Smooth muscle cell (in vitro differentiated cells): ENCODE measurements around the gene KAT6B. TPM values are rescaled to one million over a fixed set of nuclear protein-coding genes. Genes with fewer than 3 reads are reported as not detected.

Source experiments
- DNase-seq: peaks from one replicate; lab custom pipeline; 2025; ENCODE audit not compliant: unreplicated experiment; lab: John Stamatoyannopoulos, UW
- H2AFZ ChIP-seq: fragments of 200-600 bp; sonication (generic); 2 replicates; pipeline ENCODE4 v1.6.0; 2016; ENCODE audit warnings: antibody characterized with exemption, low read depth, mild to moderate bottlenecking
- H3F3A ChIP-seq: fragments of 200-600 bp; sonication (generic); 2 replicates; pipeline ENCODE4 v1.6.0; 2017; ENCODE audit warnings: antibody characterized with exemption, low read depth
- H3K27ac ChIP-seq: fragments of 200-600 bp; sonication (generic); 2 replicates; pipeline ENCODE4 v1.5.1; 2016; ENCODE audit warnings: low read depth, mild to moderate bottlenecking
- H3K27me3 ChIP-seq: fragments of 200-600 bp; sonication (generic); 2 replicates; pipeline ENCODE4 v1.6.1; 2016; ENCODE audit warnings: low read depth, mild to moderate bottlenecking
- H3K36me3 ChIP-seq: fragments of 200-600 bp; sonication (generic); 2 replicates; pipeline ENCODE4 v1.5.1; 2016; ENCODE audit warnings: low read depth
- H3K4me1 ChIP-seq: fragments of 200-600 bp; sonication (generic); 2 replicates; pipeline ENCODE4 v1.5.1; 2016; ENCODE audit warnings: low read depth
- H3K4me2 ChIP-seq: fragments of 200-600 bp; sonication (generic); 2 replicates; pipeline ENCODE4 v1.6.0; 2016; ENCODE audit warnings: mild to moderate bottlenecking
- H3K4me3 ChIP-seq: fragments of 200-600 bp; sonication (generic); 2 replicates; pipeline ENCODE4 v1.5.1; 2016; ENCODE audit warnings: mild to moderate bottlenecking
- H3K79me2 ChIP-seq: fragments of 200-600 bp; sonication (generic); 2 replicates; pipeline ENCODE4 v1.6.0; 2016; ENCODE audit warnings: low read depth, mild to moderate bottlenecking
- H3K9ac ChIP-seq: fragments of 200-600 bp; sonication (generic); 2 replicates; pipeline ENCODE4 v1.6.0; 2016; ENCODE audit warnings: low read depth
- H3K9me3 ChIP-seq: fragments of 200-600 bp; sonication (generic); replicated peaks from 2 replicates; pipeline ENCODE4 v1.5.1; 2016; ENCODE audit warnings: low read depth
- H4K20me1 ChIP-seq: fragments of 200-600 bp; sonication (generic); 2 replicates; pipeline ENCODE4 v1.6.0; 2016; ENCODE audit warnings: low read depth
- CTCF ChIP-seq: fragments of 200-600 bp; sonication (generic); IDR thresholded peaks from 2 replicates; pipeline ENCODE4 v1.5.1; 2017; ENCODE audit warnings: borderline replicate concordance, mild to moderate bottlenecking, antibody characterized with exemption; ENCODE audit not compliant: insufficient read depth, poor library complexity, severe bottlenecking
- WGBS: methylation state at CpG from one replicate; pipeline ENCODE4 v1.1.7; 2016; ENCODE audit warnings: low lambda C conversion rate; 5-methylcytosine and 5-hydroxymethylcytosine counted together
- polyA plus RNA-seq: library from polyadenylated mRNA; unstranded; fragments of >200 nt; fragmentation: Nextera tagmentation; extraction: Ambion mirVana; gene quantifications from 2 replicates; pipeline ENCODE4 v1.2.1, GENCODE V29; 2016
- total RNA-seq: library from RNA; depleted of rRNA; stranded (reverse); fragments of >200 nt; gene quantifications from 2 replicates; pipeline ENCODE4 v1.2.3, GENCODE V29; 2014

The KAT6B gene
- total and polyA plus RNA-seq, 2 experiments from 2014 or later: 9.0 to 19.8 TPM

- Histone ChIP-seq H3K4me2 (no peak overlapping the region), H3K9me3 (no peaks in the 10 kb centered on the region), H3K27ac (no peak overlapping the region), H3K27me3 (no peaks in the 10 kb centered on the region), H3K79me2 (no peaks in the 10 kb centered on the region), H3K4me3 (no peak overlapping the region), H2AFZ (no peak overlapping the region), H3K4me1 (no peaks in the 10 kb centered on the region), H3K36me3 (no peaks in the 10 kb centered on the region), H3K9ac (no peak overlapping the region), H3F3A (no peaks in the 10 kb centered on the region), H4K20me1 (no peaks in the 10 kb centered on the region)
- WGBS: 73% methylated on average over 5 of the region's 5 CpGs
- DNase-seq: no peak
- TF ChIP-seq CTCF: no peak
These were observed 162.6 kb downstream of the KAT6B start for GRCh38 chr10:74988832-74989561.

GRCh38 chr10:74991435-74991834 lies 165.0 kb downstream of the KAT6B start:
- no peaks in the 10 kb centered on the region for H3K4me1 ChIP-seq
- H3F3A ChIP-seq: no peaks in the 10 kb centered on the region
- no peak for TF ChIP-seq CTCF
- H3K36me3 ChIP-seq: no peaks in the 10 kb centered on the region
- DNase-seq: no peak
- no peak overlapping the region for H3K4me2 ChIP-seq
- H3K27me3 ChIP-seq: no peaks in the 10 kb centered on the region
- H3K79me2 ChIP-seq: no peaks in the 10 kb centered on the region
- H4K20me1 ChIP-seq: no peaks in the 10 kb centered on the region
- H3K27ac ChIP-seq: no peak overlapping the region
- no peaks in the 10 kb centered on the region for H3K9me3 ChIP-seq
- H3K4me3 ChIP-seq: no peak overlapping the region
- H3K9ac ChIP-seq: no peak overlapping the region
- H2AFZ ChIP-seq: no peak overlapping the region

- Histone ChIP-seq H2AFZ (no peak overlapping the region), H3K27ac (no peak overlapping the region), H3K4me1 (no peaks in the 10 kb centered on the region), H3K79me2 (no peaks in the 10 kb centered on the region), H3K9me3 (no peaks in the 10 kb centered on the region), H3K9ac (no peak overlapping the region), H3K36me3 (no peaks in the 10 kb centered on the region), H3K4me3 (no peak overlapping the region), H4K20me1 (no peaks in the 10 kb centered on the region), H3K27me3 (no peaks in the 10 kb centered on the region), H3K4me2 (no peak overlapping the region), H3F3A (no peaks in the 10 kb centered on the region)
- no peak for TF ChIP-seq CTCF
- DNase-seq: no peak
- 89% methylated on average over 3 of the region's 3 CpGs for WGBS
These were observed 165.7 kb downstream of the KAT6B start for GRCh38 chr10:74992068-74992467.

GRCh38 chr10:74993649-74994048 lies 167.2 kb downstream of the KAT6B start:
- no peak overlapping the region for H3K9ac ChIP-seq
- 95% methylated on average over 3 of the region's 3 CpGs for WGBS
- H3K36me3 ChIP-seq: no peaks in the 10 kb centered on the region
- H3K4me2 ChIP-seq: no peak overlapping the region
- H2AFZ ChIP-seq: no peak overlapping the region
- H3K27me3 ChIP-seq: no peaks in the 10 kb centered on the region
- H4K20me1 ChIP-seq: no peaks in the 10 kb centered on the region
- H3K79me2 ChIP-seq: no peaks in the 10 kb centered on the region
- no peaks in the 10 kb centered on the region for H3K4me1 ChIP-seq
- no peak for DNase-seq
- no peaks in the 10 kb centered on the region for H3F3A ChIP-seq
- no peak overlapping the region for H3K4me3 ChIP-seq
- no peak for TF ChIP-seq CTCF
- H3K27ac ChIP-seq: no peak overlapping the region
- H3K9me3 ChIP-seq: no peaks in the 10 kb centered on the region
